Common myeloid progenitor, CD34-positive (primary cell): ENCODE measurements around the gene RTN4RL1.

Experiments used
- CTCF ChIA-PET: fragments of 350-600 bp; sonication (Branson Sonifier 250); formaldehyde crosslinking; loops from one replicate; lab custom pipeline; 2021; ENCODE audit warnings: antibody characterized with exemption; lab: Charles Lee
- POLR2A ChIA-PET: fragments of 350-600 bp; sonication (Branson Sonifier 250); formaldehyde crosslinking; loops from one replicate; lab custom pipeline; 2021; ENCODE audit warnings: antibody characterized with exemption; lab: Charles Lee
- DNase-seq, 3 donors: peaks; one replicate each; pipeline versions ENCODE4 v3.0.0 to v3.0.0-alpha.2; 2013
- H3K27ac ChIP-seq, 2 experiments: 1 replicate in 1 of 2; 2 replicates in 1 of 2; pipeline ENCODE4 v1.7.0; 2013; ENCODE audit warnings: inconsistent platforms in 2 of 2, low read length in 2 of 2, mild to moderate bottlenecking in 2 of 2, low read depth in 1 of 2, moderate library complexity in 1 of 2; ENCODE audit not compliant: severe bottlenecking in 2 of 2, insufficient read depth in 1 of 2, poor library complexity in 1 of 2
- H3K27me3 ChIP-seq, 5 experiments: replicated peaks in 2 of 5; 1 replicate in 3 of 5; 2 replicates in 2 of 5; pipeline versions ENCODE4 v1.6.1 to v1.7.0; 2013; ENCODE audit warnings: low read length in 4 of 5, mild to moderate bottlenecking in 2 of 5, moderate library complexity in 2 of 5, inconsistent platforms in 1 of 5; ENCODE audit not compliant: insufficient read depth in 5 of 5, control insufficient read depth in 4 of 5
- H3K36me3 ChIP-seq, 4 experiments: 1 replicate in 2 of 4; 2 replicates in 2 of 4; pipeline versions ENCODE4 v1.6.1 to v1.7.0; 2013; ENCODE audit warnings: low read length in 3 of 4, control low read depth in 1 of 4, mild to moderate bottlenecking in 1 of 4; ENCODE audit not compliant: control insufficient read depth in 4 of 4, insufficient read depth in 4 of 4
- H3K4me1 ChIP-seq, 4 experiments: 1 replicate in 3 of 4; 2 replicates in 1 of 4; pipeline versions ENCODE4 v1.6.1 to v1.7.1; 2013; ENCODE audit warnings: low read length in 3 of 4, mild to moderate bottlenecking in 3 of 4, control low read depth in 1 of 4, inconsistent platforms in 1 of 4, moderate library complexity in 1 of 4; ENCODE audit not compliant: control insufficient read depth in 4 of 4, insufficient read depth in 4 of 4; ENCODE audit errors: control extremely low read depth in 1 of 4
- H3K4me3 ChIP-seq, 7 experiments: 1 replicate in 4 of 7; 2 replicates in 3 of 7; pipeline versions ENCODE4 v1.5.1 to v1.7.0; 2013; ENCODE audit warnings: mild to moderate bottlenecking in 7 of 7, low read length in 6 of 7, moderate library complexity in 6 of 7, inconsistent platforms in 2 of 7, low read depth in 2 of 7, control low read depth in 1 of 7; ENCODE audit not compliant: insufficient read depth in 4 of 7, control insufficient read depth in 1 of 7; ENCODE audit errors: extremely low read depth in 1 of 7
- H3K9me3 ChIP-seq, 5 experiments: 1 replicate in 4 of 5; 2 replicates in 1 of 5; pipeline versions ENCODE4 v1.6.1 to v1.7.1; 2013; ENCODE audit warnings: low read length in 4 of 5, mild to moderate bottlenecking in 2 of 5, inconsistent platforms in 1 of 5, low read depth in 1 of 5, moderate library complexity in 1 of 5; ENCODE audit not compliant: control insufficient read depth in 4 of 5, insufficient read depth in 2 of 5; ENCODE audit errors: control extremely low read depth in 1 of 5
- WGBS: methylation state at CpG from one replicate; pipeline ENCODE4 v1.1.5; 2013; ENCODE audit not compliant: insufficient coverage; 5-methylcytosine and 5-hydroxymethylcytosine counted together

RTN4RL1 gene

DNA sequence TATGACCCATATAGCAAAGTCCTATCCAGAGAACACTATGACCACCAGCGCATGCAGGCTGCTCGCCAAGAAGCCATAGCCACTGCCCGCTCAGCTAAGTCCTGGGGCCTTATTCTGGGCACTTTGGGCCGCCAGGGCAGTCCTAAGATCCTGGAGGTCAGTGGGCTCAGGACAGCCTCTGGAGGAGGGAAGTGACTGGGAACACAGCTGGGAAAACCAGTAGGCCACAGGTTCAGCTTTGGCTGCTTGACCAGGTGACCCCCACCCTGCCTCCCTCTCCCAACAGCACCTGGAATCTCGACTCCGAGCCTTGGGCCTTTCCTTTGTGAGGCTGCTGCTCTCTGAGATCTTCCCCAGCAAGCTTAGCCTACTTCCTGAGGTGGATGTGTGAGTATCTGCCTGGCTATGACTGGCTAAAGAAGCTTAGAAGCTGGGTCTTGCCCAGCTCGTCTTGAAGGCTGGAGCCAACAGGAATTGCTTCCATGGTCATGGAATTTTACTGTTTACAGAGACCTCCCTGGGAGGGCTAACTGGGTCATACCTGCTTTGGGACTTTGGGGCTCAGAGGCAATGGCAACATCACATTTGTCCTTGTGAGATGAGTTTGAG lies 15.2 kb upstream of the RTN4RL1 start:
- CTCF ChIA-PET: interaction anchor here (0.7 to 1.6 kb wide), 7 partner anchors 9 to 163 kb away, joined by 3 to 5 read pairs (median 3); partner anchors contain the start of gene RTN4RL1
- POLR2A ChIA-PET: interaction anchor here (0.5 kb wide), 1 partner anchor 622 kb away, joined by 3 read pairs; no protein-coding TSS in a partner anchor

DNA sequence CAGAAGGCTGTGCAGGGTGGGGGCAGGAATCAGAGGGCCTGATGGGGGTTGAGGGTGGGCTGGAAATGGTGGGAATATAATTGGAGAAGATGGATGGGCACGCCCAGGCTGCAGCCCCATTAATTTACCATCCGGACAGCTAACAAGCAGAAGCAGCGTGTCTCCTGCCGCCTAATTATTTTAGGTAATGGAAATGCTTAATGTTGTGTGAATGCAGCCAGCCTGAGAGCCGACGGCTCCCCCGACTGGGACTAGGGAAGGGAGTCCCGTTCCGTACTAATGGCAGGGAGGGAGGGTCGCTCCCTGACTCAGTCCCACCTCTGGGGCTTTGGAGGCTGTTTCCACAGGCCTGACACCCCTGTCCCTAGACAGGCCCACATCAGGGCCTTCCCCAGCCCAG lies 12.0 kb upstream of the RTN4RL1 start:
- H3K27me3 ChIP-seq: no peaks in the 10 kb centered on the region
- H3K9me3 ChIP-seq: no peaks in the 10 kb centered on the region
- peaks cover 7 to 60% (median 44%) of the 10 kb centered on the region in 4 experiments for H3K36me3 ChIP-seq
- no peak overlapping the region for H3K4me3 ChIP-seq
- no peak for DNase-seq
- 98% methylated on average over 10 of the region's 10 CpGs for WGBS
- CTCF ChIA-PET: interaction anchor here (1.0 to 1.7 kb wide), 3 partner anchors 16 to 155 kb away, joined by 4 to 6 read pairs (median 4); no protein-coding TSS in a partner anchor
- H3K27ac ChIP-seq: no peak overlapping the region
- POLR2A ChIA-PET: no interaction called here
- peaks cover 0 to 10% (median 7%) of the 10 kb centered on the region in 4 experiments for H3K4me1 ChIP-seq

More for the DNA sequence above, 15.2 kb upstream of the RTN4RL1 start:
- 96% methylated on average over 7 of the region's 7 CpGs for WGBS
- Histone ChIP-seq H3K4me3 (no peak overlapping the region), H3K9me3 (no peaks in the 10 kb centered on the region), H3K36me3 (peaks cover 13 to 63% (median 44%) of the 10 kb centered on the region in 4 experiments), H3K27me3 (no peaks in the 10 kb centered on the region), H3K27ac (no peak overlapping the region), H3K4me1 (peaks cover 0 to 21% (median 16%) of the 10 kb centered on the region in 4 experiments)
- DNase-seq: no peak

DNA sequence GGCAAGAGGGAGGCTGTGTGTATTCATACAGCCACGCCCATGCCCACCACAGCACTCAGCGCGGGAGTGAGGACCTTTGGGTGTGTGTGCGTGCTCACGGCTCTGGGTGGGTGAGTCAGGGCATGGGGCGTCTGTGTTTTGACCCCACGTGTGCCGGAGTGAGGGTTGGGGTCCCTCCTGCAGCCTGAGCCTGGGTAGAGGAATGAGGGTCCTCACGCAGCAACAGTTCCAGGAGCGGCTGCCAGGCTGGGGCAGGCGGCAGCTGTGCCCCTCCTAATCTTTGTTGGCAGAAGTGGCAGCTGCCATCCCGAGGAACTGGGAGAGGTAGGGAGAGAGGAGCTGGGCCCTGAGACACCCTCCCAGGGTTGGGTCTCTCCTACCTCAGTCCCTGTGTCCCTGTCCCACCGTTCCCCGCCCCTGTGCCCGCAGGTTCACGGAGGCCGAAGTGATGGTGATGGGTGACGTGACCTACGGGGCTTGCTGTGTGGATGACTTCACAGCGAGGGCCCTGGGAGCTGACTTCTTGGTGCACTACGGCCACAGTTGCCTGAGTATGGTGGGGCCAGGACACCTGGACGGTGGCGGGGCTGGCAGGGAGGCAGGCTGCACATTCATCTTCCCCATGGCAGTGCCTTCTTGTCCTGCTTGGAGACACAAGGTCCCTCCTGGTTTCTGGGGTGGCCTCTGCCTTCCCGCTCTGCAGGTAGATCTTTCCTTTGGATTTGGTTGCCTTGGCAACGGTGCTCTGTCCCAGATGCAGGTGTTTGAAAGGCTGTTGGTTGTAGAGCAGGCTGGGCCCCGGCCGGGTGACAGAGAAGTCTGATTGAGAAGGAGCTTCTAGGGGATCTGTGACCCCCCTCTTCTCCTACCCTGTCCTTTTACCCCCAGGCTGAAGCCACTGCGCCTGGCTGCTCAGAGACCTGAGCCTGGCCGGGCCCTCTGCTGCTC lies 10.7 kb upstream of the RTN4RL1 start:
- H3K27ac ChIP-seq: no peak overlapping the region
- no peak for DNase-seq
- WGBS: 98% methylated on average over 19 of the region's 29 CpGs
- ChIA-PET CTCF (interaction anchor here (1.0 to 1.5 kb wide), 2 partner anchors 15 to 154 kb away, joined by 3 to 4 read pairs; no protein-coding TSS in a partner anchor), POLR2A (no interaction called here)
- peaks cover 7 to 59% (median 42%) of the 10 kb centered on the region in 4 experiments for H3K36me3 ChIP-seq
- no peaks in the 10 kb centered on the region for H3K27me3 ChIP-seq
- no peak overlapping the region for H3K4me3 ChIP-seq
- no peaks in the 10 kb centered on the region for H3K9me3 ChIP-seq
- peaks cover 3 to 10% (median 5%) of the 10 kb centered on the region in 4 experiments for H3K4me1 ChIP-seq

DNA sequence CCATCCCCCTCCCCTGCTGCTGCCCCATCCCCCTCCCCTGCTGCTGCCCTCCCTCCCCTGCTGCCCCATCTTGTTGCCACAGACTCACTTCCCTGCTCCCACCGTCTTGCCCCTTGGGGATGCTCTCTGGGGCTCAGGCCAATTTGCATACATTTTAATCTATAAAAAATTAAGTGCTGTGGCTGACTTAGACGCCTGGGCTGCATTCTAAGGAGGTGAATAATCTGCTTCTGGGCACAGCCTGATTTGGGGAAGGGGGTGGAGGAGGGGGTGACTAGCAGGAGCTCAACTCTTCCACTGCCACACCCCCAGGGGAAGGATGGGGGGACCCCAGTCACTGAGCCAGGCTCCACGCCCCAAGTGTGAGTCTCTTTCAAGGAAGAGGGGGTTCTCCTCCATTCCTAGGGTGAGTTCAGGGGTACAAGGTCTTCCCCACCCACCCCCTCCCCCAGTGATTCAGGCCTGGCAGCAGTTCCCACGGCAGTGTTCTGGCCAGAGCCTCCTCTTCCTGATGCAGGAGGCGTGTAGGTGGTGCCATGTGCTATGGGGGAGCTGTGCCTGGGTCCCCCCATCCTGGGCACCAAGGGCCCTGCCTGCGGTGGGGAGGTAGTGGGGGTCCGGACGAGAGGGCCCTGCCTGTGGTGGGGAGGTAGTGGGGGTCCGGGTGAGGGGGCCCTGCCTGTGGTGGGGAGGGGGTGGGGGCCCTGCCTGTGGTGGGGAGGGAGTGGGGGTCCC lies 9.8 kb upstream of the RTN4RL1 start:
- Histone ChIP-seq H3K4me3 (no peak overlapping the region), H3K27ac (no peak overlapping the region), H3K27me3 (no peaks in the 10 kb centered on the region), H3K36me3 (peaks cover 5 to 50% (median 36%) of the 10 kb centered on the region in 4 experiments), H3K4me1 (peaks cover 4 to 13% (median 7%) of the 10 kb centered on the region in 4 experiments), H3K9me3 (no peaks in the 10 kb centered on the region)
- ChIA-PET POLR2A (no interaction called here), CTCF (interaction anchor here (1.0 kb wide), 1 partner anchor 14 kb away, joined by 3 read pairs; no protein-coding TSS in a partner anchor)
- 100% methylated on average over 1 of the region's 9 CpGs for WGBS
- DNase-seq: no peak

DNA sequence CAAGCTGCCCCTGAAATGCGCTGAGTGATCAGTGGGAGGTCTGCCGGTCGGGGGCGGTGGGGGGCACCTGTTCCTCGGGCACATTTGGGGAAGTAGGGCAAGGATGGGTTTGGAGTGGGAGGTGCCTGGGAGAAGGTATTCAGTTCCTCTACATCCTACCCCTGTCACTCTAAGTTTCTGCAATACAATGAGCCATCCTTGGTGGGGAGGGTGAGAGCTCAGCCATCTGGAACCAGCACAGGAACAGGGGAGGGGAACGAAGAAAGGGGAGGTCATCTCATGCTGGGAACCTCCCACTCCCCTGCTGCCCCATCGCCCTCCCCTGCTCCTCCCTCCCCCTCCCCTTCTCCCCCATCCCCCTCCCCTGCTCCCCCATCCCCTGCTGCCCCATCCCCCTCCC lies 9.0 kb upstream of the RTN4RL1 start:
- Histone ChIP-seq H3K36me3 (peaks cover 5 to 45% (median 34%) of the 10 kb centered on the region in 4 experiments), H3K9me3 (no peaks in the 10 kb centered on the region), H3K27me3 (peaks cover 0 to 4% (median 0%) of the 10 kb centered on the region in 5 experiments), H3K27ac (no peak overlapping the region), H3K4me1 (peaks cover 4 to 17% (median 11%) of the 10 kb centered on the region in 4 experiments), H3K4me3 (no peak overlapping the region)
- ChIA-PET POLR2A (interaction anchor here (0.6 kb wide), 1 partner anchor 660 kb away, joined by 4 read pairs; no protein-coding TSS in a partner anchor), CTCF (interaction anchor here (0.9 kb wide), 1 partner anchor 125 kb away, joined by 3 read pairs; no protein-coding TSS in a partner anchor)
- no peak for DNase-seq
- 100% methylated on average over 1 of the region's 7 CpGs for WGBS

DNA sequence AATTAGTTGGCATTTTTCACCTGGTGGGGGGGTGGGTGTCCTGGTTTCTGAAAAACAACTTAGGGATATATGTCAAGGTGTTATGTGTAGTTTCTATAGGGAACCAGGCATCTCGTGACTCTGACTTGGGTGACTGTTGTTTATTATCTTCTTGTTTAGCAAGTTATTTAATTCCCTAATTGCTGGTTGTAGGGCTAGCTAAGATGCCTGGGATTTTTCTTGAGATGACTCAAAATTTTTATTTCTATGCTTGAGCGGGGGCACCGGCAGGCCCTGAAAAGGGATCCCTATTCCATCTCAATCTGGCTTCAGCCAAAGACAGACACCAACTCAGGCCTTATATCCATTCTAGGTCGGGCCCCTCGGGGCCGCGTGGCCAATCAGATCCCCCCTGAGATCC lies 8.0 kb upstream of the RTN4RL1 start:
- Histone ChIP-seq H3K4me1 (peaks cover 4 to 17% (median 11%) of the 10 kb centered on the region in 4 experiments), H3K9me3 (no peaks in the 10 kb centered on the region), H3K27me3 (peaks cover 0 to 9% (median 0%) of the 10 kb centered on the region in 5 experiments), H3K27ac (no peak overlapping the region), H3K36me3 (peaks cover 5 to 39% (median 31%) of the 10 kb centered on the region in 4 experiments), H3K4me3 (no peak overlapping the region)
- WGBS: 100% methylated on average over 1 of the region's 7 CpGs
- POLR2A ChIA-PET: no interaction called here
- CTCF ChIA-PET: no interaction called here
- DNase-seq: no peak
